Liver (tissue), 9 donors: ENCODE data around the gene GPR37. TPM values are rescaled to one million over a fixed set of nuclear protein-coding genes. Genes with fewer than 3 reads are reported as not detected.

Experiments used
- DNase-seq: peaks from one replicate; pipeline ENCODE4 v3.0.0-alpha.2; 2017; ENCODE audit warnings: low spot score
- H3K27ac ChIP-seq, 2 donors: one replicate each; pipeline ENCODE4 v1.7.0; 2013; ENCODE audit warnings: inconsistent platforms in 2 of 2, low read length in 2 of 2, control low read depth in 1 of 2, low read depth in 1 of 2, mild to moderate bottlenecking in 1 of 2
- H3K27me3 ChIP-seq, 4 donors: one replicate each; pipeline versions ENCODE4 v1.6.1 to v1.7.0; 2013; ENCODE audit warnings: low read length in 3 of 4, inconsistent platforms in 1 of 4, mild to moderate bottlenecking in 1 of 4, moderate library complexity in 1 of 4; ENCODE audit not compliant: control insufficient read depth in 4 of 4, insufficient read depth in 4 of 4
- H3K36me3 ChIP-seq, 4 donors: one replicate each; pipeline versions ENCODE4 v1.6.1 to v1.7.0; 2013; ENCODE audit warnings: low read length in 3 of 4, mild to moderate bottlenecking in 3 of 4, low read depth in 1 of 4, moderate library complexity in 1 of 4; ENCODE audit not compliant: control insufficient read depth in 4 of 4, insufficient read depth in 3 of 4
- H3K4me1 ChIP-seq, 4 donors: one replicate each; pipeline versions ENCODE4 v1.6.1 to v1.7.0; 2013; ENCODE audit warnings: low read length in 3 of 4, mild to moderate bottlenecking in 3 of 4, moderate library complexity in 1 of 4; ENCODE audit not compliant: control insufficient read depth in 4 of 4, insufficient read depth in 4 of 4
- H3K4me3 ChIP-seq, 3 donors: one replicate each; pipeline versions ENCODE4 v1.6.1 to v1.7.0; 2013; ENCODE audit warnings: low read length in 3 of 3, control low read depth in 1 of 3, low read depth in 1 of 3, mild to moderate bottlenecking in 1 of 3
- H3K9ac ChIP-seq, 2 donors: one replicate each; pipeline ENCODE4 v1.7.0; 2013; ENCODE audit warnings: low read length in 2 of 2, mild to moderate bottlenecking in 2 of 2, moderate library complexity in 2 of 2, control low read depth in 1 of 2, low read depth in 1 of 2
- H3K9me3 ChIP-seq, 4 donors: one replicate each; pipeline versions ENCODE4 v1.6.1 to v1.7.0; 2013; ENCODE audit warnings: low read length in 3 of 4; ENCODE audit not compliant: control insufficient read depth in 4 of 4
- EGR1 ChIP-seq, 2 donors: IDR thresholded peaks; 2 replicates each; pipeline ENCODE4 v1.6.1; 2016 to 2018; ENCODE audit warnings: antibody characterized with exemption in 2 of 2, low read depth in 2 of 2
- FOXA1 ChIP-seq: IDR thresholded peaks from 2 replicates; pipeline ENCODE4 v1.6.1; 2016; ENCODE audit warnings: antibody characterized with exemption
- FOXA2 ChIP-seq: IDR thresholded peaks from 2 replicates; pipeline ENCODE4 v1.6.1; 2016; ENCODE audit warnings: antibody characterized with exemption
- GABPA ChIP-seq, 2 donors: IDR thresholded peaks in 1 of 2; conservative IDR thresholded peaks in 1 of 2; 2 replicates each; pipeline ENCODE4 v1.6.1; 2016; ENCODE audit warnings: antibody characterized with exemption in 2 of 2, mild to moderate bottlenecking in 1 of 2, moderate library complexity in 1 of 2
- HNF4A ChIP-seq, 2 donors: conservative IDR thresholded peaks; 2 replicates each; pipeline ENCODE4 v1.6.1; 2016; ENCODE audit warnings: antibody characterized with exemption in 2 of 2, mild to moderate bottlenecking in 2 of 2
- HNF4G ChIP-seq: IDR thresholded peaks from 2 replicates; pipeline ENCODE4 v1.6.1; 2016; ENCODE audit warnings: antibody characterized with exemption
- JUND ChIP-seq, 2 donors: IDR thresholded peaks; 2 replicates each; pipeline ENCODE4 v1.6.1; 2016; ENCODE audit warnings: antibody characterized with exemption in 2 of 2
- NR2F2 ChIP-seq: IDR thresholded peaks from 2 replicates; pipeline ENCODE4 v1.6.1; 2016; ENCODE audit warnings: antibody characterized with exemption
- RAD21 ChIP-seq, 2 donors: IDR thresholded peaks; 2 replicates each; pipeline ENCODE4 v1.6.1; 2016; ENCODE audit warnings: antibody characterized with exemption in 2 of 2, mild to moderate bottlenecking in 2 of 2
- RXRA ChIP-seq, 2 donors: IDR thresholded peaks; 2 replicates each; pipeline ENCODE4 v1.6.1; 2017 to 2018; ENCODE audit warnings: antibody characterized with exemption in 2 of 2, mild to moderate bottlenecking in 1 of 2
- SP1 ChIP-seq: IDR thresholded peaks from 2 replicates; pipeline ENCODE4 v1.6.1; 2018; ENCODE audit warnings: antibody characterized with exemption, mild to moderate bottlenecking
- TAF1 ChIP-seq: conservative IDR thresholded peaks from 2 replicates; pipeline ENCODE4 v1.6.1; 2016; ENCODE audit warnings: antibody characterized with exemption, mild to moderate bottlenecking
- YY1 ChIP-seq: IDR thresholded peaks from 2 replicates; pipeline ENCODE4 v1.6.1; 2016; ENCODE audit warnings: antibody characterized with exemption, mild to moderate bottlenecking
- ZBTB33 ChIP-seq: IDR thresholded peaks from 2 replicates; pipeline ENCODE4 v1.6.1; 2016; ENCODE audit warnings: antibody characterized with exemption
- WGBS: extraction: QIAGEN DNeasy Blood & Tissue Kit; methylation state at CpG from one replicate; pipeline ENCODE4 v1.1.7; 2013; 5-methylcytosine and 5-hydroxymethylcytosine counted together
- polyA plus RNA-seq, 2 donors: library from polyadenylated mRNA; stranded (reverse) in 1 of 2; unstranded in 1 of 2; fragments of 200-250 nt in 1 of 2; fragments of >200 nt in 1 of 2; fragmentation: Nextera tagmentation in 1 of 2; extraction: Ambion mirVana in 1 of 2; gene quantifications; one replicate each; pipeline versions ENCODE4 v1.2.1 to v1.2.3, GENCODE V29; 2013 to 2015
- total RNA-seq, 2 donors: library from RNA; depleted of rRNA; stranded (reverse); fragments of >200 nt; gene quantifications; one replicate each; pipeline ENCODE4 v1.2.3, GENCODE V29; 2014
- TF ChIP-seq, protein P1 (sequence below): IDR thresholded peaks from 2 replicates; pipeline ENCODE4 v1.6.1; 2016; ENCODE audit warnings: antibody characterized with exemption
- TF ChIP-seq, protein P2 (sequence below): fragments of 150-350 bp; IDR thresholded peaks from 2 replicates; pipeline ENCODE4 v1.5.1; 2017; ENCODE audit warnings: improper control_type of control experiment, low read depth, low read length; ENCODE audit not compliant: missing input control
- TF ChIP-seq, protein P3 (sequence below): IDR thresholded peaks from 2 replicates; pipeline ENCODE4 v1.6.1; 2016; ENCODE audit warnings: antibody characterized with exemption
- donor health status: healthy.
- donor health status: healthy.
- donor health status: healthy.
- donor health status: healthy.
- donor health status: healthy.

GPR37 gene
- total and polyA plus RNA-seq, 4 donors = 0.33 to 12.0 (median 8.7) TPM

DNA sequence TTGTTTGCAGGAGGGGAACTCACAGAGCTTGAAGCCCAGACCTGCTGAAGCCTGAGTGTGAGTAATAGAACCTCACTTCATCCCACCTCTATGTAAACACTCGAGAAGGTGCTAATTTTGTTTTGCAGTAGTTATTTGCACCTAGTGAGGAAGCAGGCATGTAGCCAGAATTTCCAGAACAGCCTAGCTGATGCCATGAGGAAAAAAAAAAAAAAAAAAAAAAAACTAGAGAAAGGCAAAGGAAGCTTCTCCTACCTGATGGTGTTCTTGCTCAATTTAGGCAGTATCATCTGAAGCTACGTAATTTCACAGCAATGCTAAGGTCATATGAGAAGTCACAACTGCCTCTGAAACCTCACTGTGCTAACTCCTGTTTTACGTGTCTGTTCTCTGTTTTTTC is 13.6 kb upstream of the GPR37 start:
- Histone ChIP-seq H3K9me3 (no peaks in the 10 kb centered on the region), H3K36me3 (no peaks in the 10 kb centered on the region), H3K4me3 (no peak overlapping the region), H3K27ac (no peak overlapping the region), H3K9ac (no peak overlapping the region), H3K27me3 (peaks cover 0 to 3% (median 0%) of the 10 kb centered on the region in 4 donors), H3K4me1 (no peaks in the 10 kb centered on the region)
- TF ChIP-seq TAF1 = no peak
- no peak for TF ChIP-seq HNF4A (conservative IDR thresholded peaks at IDR 0.05)
- TF ChIP-seq EGR1 (IDR thresholded peaks at IDR 0.05; ENCODE audit: low read depth in 2 of 2) = no peak
- TF ChIP-seq, protein P1, sequence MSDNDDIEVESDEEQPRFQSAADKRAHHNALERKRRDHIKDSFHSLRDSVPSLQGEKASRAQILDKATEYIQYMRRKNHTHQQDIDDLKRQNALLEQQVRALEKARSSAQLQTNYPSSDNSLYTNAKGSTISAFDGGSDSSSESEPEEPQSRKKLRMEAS = no peak
- TF ChIP-seq, protein P2, sequence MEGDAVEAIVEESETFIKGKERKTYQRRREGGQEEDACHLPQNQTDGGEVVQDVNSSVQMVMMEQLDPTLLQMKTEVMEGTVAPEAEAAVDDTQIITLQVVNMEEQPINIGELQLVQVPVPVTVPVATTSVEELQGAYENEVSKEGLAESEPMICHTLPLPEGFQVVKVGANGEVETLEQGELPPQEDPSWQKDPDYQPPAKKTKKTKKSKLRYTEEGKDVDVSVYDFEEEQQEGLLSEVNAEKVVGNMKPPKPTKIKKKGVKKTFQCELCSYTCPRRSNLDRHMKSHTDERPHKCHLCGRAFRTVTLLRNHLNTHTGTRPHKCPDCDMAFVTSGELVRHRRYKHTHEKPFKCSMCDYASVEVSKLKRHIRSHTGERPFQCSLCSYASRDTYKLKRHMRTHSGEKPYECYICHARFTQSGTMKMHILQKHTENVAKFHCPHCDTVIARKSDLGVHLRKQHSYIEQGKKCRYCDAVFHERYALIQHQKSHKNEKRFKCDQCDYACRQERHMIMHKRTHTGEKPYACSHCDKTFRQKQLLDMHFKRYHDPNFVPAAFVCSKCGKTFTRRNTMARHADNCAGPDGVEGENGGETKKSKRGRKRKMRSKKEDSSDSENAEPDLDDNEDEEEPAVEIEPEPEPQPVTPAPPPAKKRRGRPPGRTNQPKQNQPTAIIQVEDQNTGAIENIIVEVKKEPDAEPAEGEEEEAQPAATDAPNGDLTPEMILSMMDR = no peak
- no peak for TF ChIP-seq YY1
- TF ChIP-seq NR2F2 = no peak
- TF ChIP-seq RXRA (IDR thresholded peaks at IDR 0.05) = no peak
- TF ChIP-seq FOXA1 = no peak
- TF ChIP-seq GABPA (IDR thresholded peaks at IDR 0.05 in 1 of 2, conservative IDR thresholded peaks at IDR 0.05 in 1 of 2) = no peak
- no peak for TF ChIP-seq HNF4G
- WGBS = 59% methylated on average over 3 of the region's 3 CpGs
- no peak for DNase-seq

GRCh38 chr7:124777268-124777667 is 11.7 kb upstream of the GPR37 start:
- no peak overlapping the region for H3K4me3 ChIP-seq
- no peaks in the 10 kb centered on the region for H3K36me3 ChIP-seq
- H3K9me3 ChIP-seq = no peaks in the 10 kb centered on the region
- H3K27me3 ChIP-seq = peaks cover 0 to 3% (median 0%) of the 10 kb centered on the region in 4 donors
- 72% methylated on average over 2 of the region's 2 CpGs for whole genome bisulfite sequencing
- peaks cover 0 to 7% (median 1%) of the 10 kb centered on the region in 4 donors for H3K4me1 ChIP-seq
- H3K27ac ChIP-seq = no peak overlapping the region
- no peak overlapping the region for H3K9ac ChIP-seq
- DNase-seq = no peak
- no peak for TF ChIP-seq NR2F2

- no peak for DNase-seq
- WGBS = 50% methylated on average over 2 of the region's 2 CpGs
- H3K27ac ChIP-seq = no peak overlapping the region
- H3K4me3 ChIP-seq = no peak overlapping the region
- H3K9me3 ChIP-seq = no peaks in the 10 kb centered on the region
- peaks cover 0 to 7% (median 1%) of the 10 kb centered on the region in 4 donors for H3K4me1 ChIP-seq
- peaks cover 0 to 3% (median 0%) of the 10 kb centered on the region in 4 donors for H3K27me3 ChIP-seq
- H3K36me3 ChIP-seq = no peaks in the 10 kb centered on the region
- no peak overlapping the region for H3K9ac ChIP-seq
- TF ChIP-seq, protein P3, sequence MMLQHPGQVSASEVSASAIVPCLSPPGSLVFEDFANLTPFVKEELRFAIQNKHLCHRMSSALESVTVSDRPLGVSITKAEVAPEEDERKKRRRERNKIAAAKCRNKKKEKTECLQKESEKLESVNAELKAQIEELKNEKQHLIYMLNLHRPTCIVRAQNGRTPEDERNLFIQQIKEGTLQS = no peak
- TF ChIP-seq RAD21 (IDR thresholded peaks at IDR 0.05) (no peak), TAF1 (no peak), FOXA1 (no peak), FOXA2 (no peak), NR2F2 (no peak), JUND (IDR thresholded peaks at IDR 0.05) (no peak), GABPA (IDR thresholded peaks at IDR 0.05 in 1 of 2, conservative IDR thresholded peaks at IDR 0.05 in 1 of 2) (no peak), YY1 (no peak), RXRA (IDR thresholded peaks at IDR 0.05) (no peak), SP1 (no peak), EGR1 (IDR thresholded peaks at IDR 0.05; ENCODE audit: low read depth in 2 of 2) (no peak), ZBTB33 (no peak), HNF4G (no peak)
- TF ChIP-seq, protein P2 = no peak
- TF ChIP-seq, protein P1 = no peak
Measured at GRCh38 chr7:124776153-124776552, 10.6 kb upstream of the GPR37 start.
